Cerebellar cortex (tissue), 1 donor: ENCODE data around the gene NME8.
A peak's percentile ranks its signal among the peaks of the same experiment; 100 is the strongest.
"Not testable (repeated sequence)": the region's sequence is repeated elsewhere in the genome, so short reads cannot be mapped to it uniquely, and the experiment has no call there.

Experiments
- DNase-seq: peaks from one replicate; pipeline ENCODE4 v3.0.0-alpha.2; 2015; ENCODE audit warnings: low spot score

The NME8 gene

GRCh38 chr7:37848297-37848696, at the start of gene NME8:
Gene NME8, plus strand, starts transcription at chr7:37848597. Its CDS starts 1,670 bp downstream, at chr7:37850267.
- DNase-seq = no peak

- no peak for DNase-seq
Observed at GRCh38 chr7:37806152-37806551, 42.2 kb upstream of the NME8 start.

GRCh38 chr7:37812161-37812580, 36.2 kb upstream of the NME8 start:
- DNase-seq = not testable (repeated sequence)

- DNase-seq = peak; percentile 28
Observed at GRCh38 chr7:37815671-37816371, 32.6 kb upstream of the NME8 start.

GRCh38 chr7:37816922-37817590, 31.3 kb upstream of the NME8 start:
- no peak for DNase-seq

- no peak for DNase-seq
Observed at GRCh38 chr7:37817591-37817960, 30.8 kb upstream of the NME8 start.

GRCh38 chr7:37817996-37818720, 30.2 kb upstream of the NME8 start:
- no peak for DNase-seq

GRCh38 chr7:37820708-37821468, 27.5 kb upstream of the NME8 start:
- no peak for DNase-seq

- DNase-seq = no peak
Observed at GRCh38 chr7:37822946-37823345, 25.5 kb upstream of the NME8 start.

- DNase-seq = no peak
Observed at GRCh38 chr7:37823557-37823956, 24.8 kb upstream of the NME8 start.

- DNase-seq = no peak
Observed at GRCh38 chr7:37825038-37825437, 23.4 kb upstream of the NME8 start.

- no peak for DNase-seq
Observed at GRCh38 chr7:37826825-37827224, 21.6 kb upstream of the NME8 start.

GRCh38 chr7:37831244-37831643, 17.2 kb upstream of the NME8 start:
- DNase-seq = no peak

GRCh38 chr7:37832194-37832593, 16.2 kb upstream of the NME8 start:
- no peak for DNase-seq

GRCh38 chr7:37833107-37833817, 15.1 kb upstream of the NME8 start:
- DNase-seq = peak; percentile 61

- DNase-seq = no peak
Observed at GRCh38 chr7:37833818-37834146, 14.6 kb upstream of the NME8 start.

- no peak for DNase-seq
Observed at GRCh38 chr7:37853468-37853867, 5.1 kb downstream of the NME8 start.

- DNase-seq = no peak
Observed at GRCh38 chr7:37882086-37882485, 33.7 kb downstream of the NME8 start.

GRCh38 chr7:37893359-37893758, 45.0 kb downstream of the NME8 start:
- no peak for DNase-seq

GRCh38 chr7:37894671-37895070, 46.3 kb downstream of the NME8 start:
- DNase-seq = no peak

GRCh38 chr7:37899712-37900247, 51.4 kb downstream of the NME8 start:
- no peak for DNase-seq
